SK-N-SH (cell line): ENCODE data around the gene KIF16B.

Experiments used
- CTCF ChIP-seq: fragments of 200-600 bp; sonication (generic); IDR thresholded peaks from 2 replicates; pipeline ENCODE4 v1.6.1; 2017; ENCODE audit warnings: antibody characterized with exemption, mild to moderate bottlenecking, moderate library complexity
- RAD21 ChIP-seq: IDR thresholded peaks from 2 replicates; pipeline ENCODE4 v1.6.1; 2012; ENCODE audit warnings: mild to moderate bottlenecking, low read length

DNA sequence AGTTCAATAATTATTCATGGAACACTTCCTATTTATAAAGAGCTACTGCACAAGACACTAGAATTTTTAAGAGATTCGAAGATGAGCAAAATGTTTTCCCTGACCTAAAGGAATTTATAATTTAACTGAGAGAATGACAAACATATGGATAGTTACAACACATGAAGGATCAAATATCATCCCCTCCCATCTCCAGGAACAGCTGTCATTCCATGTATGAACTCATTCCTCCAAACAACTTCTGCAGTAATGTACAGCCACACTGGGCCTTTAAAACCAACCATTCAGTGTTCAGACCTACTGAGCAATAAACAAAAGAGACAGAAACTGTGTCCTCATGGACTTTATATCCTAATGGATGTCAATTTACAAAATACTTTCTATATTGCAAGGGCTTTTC, 87.8 kb downstream of the KIF16B start:
- TF ChIP-seq RAD21 (no peak), CTCF (no peak)
